GM23338 (cell line): Measurements from ENCODE around the gene NTNG1. TPM values are rescaled to one million over a fixed set of nuclear protein-coding genes. Genes with fewer than 3 reads are reported as not detected.

Source experiments
- ATAC-seq: fragments of 200-7000 bp; cut with Tn5 transposase; 3 replicates; pipeline ENCODE4 v1.9.1; 2020
- DNase-seq: peaks from one replicate; pipeline ENCODE4 v3.0.0-alpha.2; 2015; ENCODE audit warnings: low spot score
- H2AFZ ChIP-seq: fragments of 200-600 bp; sonication (generic); 2 replicates; pipeline ENCODE4 v1.8.0; 2016; ENCODE audit warnings: antibody characterized with exemption, mild to moderate bottlenecking, moderate library complexity
- H3F3A ChIP-seq: fragments of 200-600 bp; sonication (generic); replicated peaks from 2 replicates; pipeline ENCODE4 v1.8.0; 2017; ENCODE audit warnings: antibody characterized with exemption, mixed run types, low read depth
- H3K27ac ChIP-seq: fragments of 200-600 bp; sonication (generic); 2 replicates; pipeline ENCODE4 v1.6.1; 2016; ENCODE audit warnings: low read depth
- H3K27me3 ChIP-seq: fragments of 200-600 bp; sonication (generic); 2 replicates; pipeline ENCODE4 v1.8.0; 2016; ENCODE audit warnings: mild to moderate bottlenecking, mixed run types, moderate library complexity; ENCODE audit not compliant: insufficient read depth
- H3K36me3 ChIP-seq: fragments of 200-600 bp; sonication (generic); 2 replicates; pipeline ENCODE4 v1.8.0; 2016; ENCODE audit warnings: mild to moderate bottlenecking; ENCODE audit not compliant: insufficient read depth
- H3K4me1 ChIP-seq: fragments of 200-600 bp; sonication (generic); 2 replicates; pipeline ENCODE4 v1.8.0; 2016; ENCODE audit warnings: mild to moderate bottlenecking, moderate library complexity; ENCODE audit not compliant: insufficient read depth
- H3K4me2 ChIP-seq: fragments of 200-600 bp; sonication (generic); 2 replicates; pipeline ENCODE4 v1.7.1; 2017; ENCODE audit warnings: mixed run types
- H3K4me3 ChIP-seq: fragments of 200-600 bp; sonication (generic); 2 replicates; pipeline ENCODE4 v1.6.1; 2016; ENCODE audit warnings: mixed run types
- H3K79me2 ChIP-seq: fragments of 200-600 bp; sonication (generic); replicated peaks from 2 replicates; pipeline ENCODE4 v1.8.0; 2017; ENCODE audit warnings: mild to moderate bottlenecking; ENCODE audit not compliant: insufficient read depth
- H3K9me2 ChIP-seq: fragments of 200-600 bp; sonication (generic); 2 replicates; pipeline ENCODE4 v1.8.0; 2017; ENCODE audit not compliant: insufficient read depth
- H4K20me1 ChIP-seq: fragments of 200-600 bp; sonication (generic); replicated peaks from 2 replicates; pipeline ENCODE4 v1.8.0; 2017; ENCODE audit warnings: mild to moderate bottlenecking; ENCODE audit not compliant: insufficient read depth
- H3K27ac Mint-ChIP-seq: 2 replicates; pipeline ENCODE4 v1.8.0; 2020; ENCODE audit warnings: inconsistent platforms, mild to moderate bottlenecking, moderate library complexity, mixed read lengths
- H3K27me3 Mint-ChIP-seq: 3 replicates; pipeline ENCODE4 v1.8.0; 2022; ENCODE audit warnings: low read depth, mild to moderate bottlenecking, moderate library complexity, mixed read lengths, inconsistent platforms; ENCODE audit not compliant: insufficient read depth, poor library complexity
- H3K36me3 Mint-ChIP-seq: 3 replicates; pipeline ENCODE4 v1.8.0; 2021; ENCODE audit warnings: low read depth, mild to moderate bottlenecking, inconsistent platforms, moderate library complexity, mixed read lengths
- H3K4me1 Mint-ChIP-seq: 3 replicates; pipeline ENCODE4 v1.8.0; 2020; ENCODE audit warnings: mild to moderate bottlenecking, inconsistent platforms, mixed read lengths
- H3K4me3 Mint-ChIP-seq: 3 replicates; pipeline ENCODE4 v1.8.0; 2021; ENCODE audit warnings: moderate library complexity, mild to moderate bottlenecking, inconsistent platforms, mixed read lengths
- H3K9me3 Mint-ChIP-seq: 3 replicates; pipeline ENCODE4 v1.8.0; 2020; ENCODE audit warnings: moderate library complexity, mild to moderate bottlenecking, inconsistent platforms, mixed read lengths
- CREB1 ChIP-seq: fragments of 250-450 bp; sonication (Bioruptor Pico); IDR thresholded peaks from 2 replicates; pipeline ENCODE4 v1.5.0; 2020; ENCODE audit warnings: low read depth, mild to moderate bottlenecking, moderate library complexity
- ETS1 ChIP-seq: IDR thresholded peaks from 2 replicates; pipeline ENCODE4 v1.6.1; 2016; ENCODE audit warnings: antibody characterized with exemption
- NANOG ChIP-seq: IDR thresholded peaks from 2 replicates; pipeline ENCODE4 v1.6.1; 2016; ENCODE audit warnings: antibody characterized with exemption, borderline replicate concordance
- STAT1 ChIP-seq: IDR thresholded peaks from one replicate; pipeline ENCODE4 v1.6.1; 2016; ENCODE audit warnings: antibody characterized with exemption; ENCODE audit not compliant: unreplicated experiment
- ZNF114 ChIP-seq: fragments of 250-450 bp; sonication (Bioruptor Pico); IDR thresholded peaks from 2 replicates; pipeline ENCODE4 v1.5.0; 2020; ENCODE audit warnings: mild to moderate bottlenecking, moderate library complexity
- polyA plus RNA-seq: library from polyadenylated mRNA; unstranded; fragments of >200 nt; fragmentation: Nextera tagmentation; extraction: Ambion mirVana; gene quantifications from 2 replicates; pipeline ENCODE4 v1.2.1, GENCODE V29; 2016
- total RNA-seq: library from RNA; depleted of rRNA; stranded (reverse); fragments of >200 nt; shearing (Covaris generic); gene quantifications from 2 replicates; pipeline ENCODE4 v1.2.3, GENCODE V29; 2014
- TF ChIP-seq, protein P1 (sequence below), 2 experiments: fragments of 200-600 bp in 1 of 2; sonication (generic) in 1 of 2; conservative IDR thresholded peaks; 2 replicates each; pipeline versions ENCODE4 v1.5.1 to v1.6.1; 2016 to 2017; ENCODE audit warnings: antibody characterized with exemption in 2 of 2, low read depth in 2 of 2, mild to moderate bottlenecking in 2 of 2, moderate library complexity in 1 of 2
- TF ChIP-seq, protein P2 (sequence below): fragments of 250-450 bp; sonication (Bioruptor Pico); IDR thresholded peaks from 2 replicates; pipeline ENCODE4 v1.5.0; 2020; ENCODE audit warnings: mild to moderate bottlenecking, moderate library complexity

Gene NTNG1
- total and polyA plus RNA-seq, 2 experiments from 2014 or later = 7.2 to 10.3 TPM

DNA sequence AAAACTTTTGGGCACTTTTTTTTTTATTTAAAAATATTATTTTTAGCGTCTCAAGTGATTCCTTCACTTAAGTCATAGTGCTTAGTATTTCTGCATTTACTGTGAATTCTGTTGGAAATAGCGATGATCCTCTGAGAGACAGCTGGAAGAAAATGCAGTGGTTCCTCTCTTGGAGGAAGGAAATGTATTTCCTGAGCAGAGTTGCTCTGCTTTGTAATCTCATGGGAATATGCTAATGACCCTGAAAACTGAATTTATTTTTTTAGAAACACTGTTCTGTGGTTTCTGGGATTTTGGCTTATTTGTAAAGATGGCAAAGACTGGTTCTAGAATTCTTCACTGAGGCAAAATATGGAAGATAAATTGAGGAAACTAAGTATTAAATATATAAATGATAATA is 88.9 kb downstream of the NTNG1 start:
- no peaks in the 10 kb centered on the region for H3F3A ChIP-seq
- no peaks in the 10 kb centered on the region for H3K79me2 ChIP-seq
- no peak overlapping the region; the same call in 1 of the 2 replicates for H3K4me2 ChIP-seq
- H3K27me3 Mint-ChIP-seq = peaks cover 2% of the 10 kb centered on the region
- no peaks in the 10 kb centered on the region for H3K27me3 ChIP-seq
- H3K9me2 ChIP-seq = no peaks in the 10 kb centered on the region
- no peak overlapping the region for H3K27ac ChIP-seq
- no peaks in the 10 kb centered on the region for H4K20me1 ChIP-seq
- H3K4me1 Mint-ChIP-seq = peaks cover 34% of the 10 kb centered on the region
- TF ChIP-seq NANOG = no peak
- no peak overlapping the region for H2AFZ ChIP-seq
- peaks cover 56% of the 10 kb centered on the region for H3K4me1 ChIP-seq
- H3K36me3 Mint-ChIP-seq = no peaks in the 10 kb centered on the region
- H3K4me3 Mint-ChIP-seq = no peak overlapping the region
- no peak for ATAC-seq
- H3K36me3 ChIP-seq = no peaks in the 10 kb centered on the region
- H3K4me3 ChIP-seq = no peak overlapping the region
- H3K9me3 Mint-ChIP-seq = no peaks in the 10 kb centered on the region
- no peak for DNase-seq
- H3K27ac Mint-ChIP-seq = no peak overlapping the region

DNA sequence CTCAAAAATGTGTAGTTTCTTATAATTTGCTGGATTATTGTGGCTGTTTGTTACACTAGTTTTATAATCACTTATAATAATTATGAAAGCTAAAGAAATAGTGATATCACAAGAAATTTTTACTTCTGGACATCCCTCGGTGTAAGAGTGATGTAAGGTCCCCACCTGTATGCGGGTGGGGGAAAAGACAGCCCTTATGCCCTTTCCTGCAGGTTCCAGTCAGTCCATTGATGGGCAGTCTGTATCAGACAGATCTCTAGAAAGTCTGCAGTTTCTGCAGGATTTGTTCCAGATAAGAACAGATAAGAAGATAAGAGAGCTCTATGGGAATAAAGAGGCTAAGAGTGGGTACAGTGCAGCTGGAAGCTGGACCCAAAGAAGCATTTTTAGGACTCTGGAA is 89.3 kb downstream of the NTNG1 start:
- peaks cover 2% of the 10 kb centered on the region for H3K27me3 Mint-ChIP-seq

More for the DNA sequence above, 89.3 kb downstream of the NTNG1 start:
- TF ChIP-seq STAT1 = no peak
- TF ChIP-seq, protein P1, sequence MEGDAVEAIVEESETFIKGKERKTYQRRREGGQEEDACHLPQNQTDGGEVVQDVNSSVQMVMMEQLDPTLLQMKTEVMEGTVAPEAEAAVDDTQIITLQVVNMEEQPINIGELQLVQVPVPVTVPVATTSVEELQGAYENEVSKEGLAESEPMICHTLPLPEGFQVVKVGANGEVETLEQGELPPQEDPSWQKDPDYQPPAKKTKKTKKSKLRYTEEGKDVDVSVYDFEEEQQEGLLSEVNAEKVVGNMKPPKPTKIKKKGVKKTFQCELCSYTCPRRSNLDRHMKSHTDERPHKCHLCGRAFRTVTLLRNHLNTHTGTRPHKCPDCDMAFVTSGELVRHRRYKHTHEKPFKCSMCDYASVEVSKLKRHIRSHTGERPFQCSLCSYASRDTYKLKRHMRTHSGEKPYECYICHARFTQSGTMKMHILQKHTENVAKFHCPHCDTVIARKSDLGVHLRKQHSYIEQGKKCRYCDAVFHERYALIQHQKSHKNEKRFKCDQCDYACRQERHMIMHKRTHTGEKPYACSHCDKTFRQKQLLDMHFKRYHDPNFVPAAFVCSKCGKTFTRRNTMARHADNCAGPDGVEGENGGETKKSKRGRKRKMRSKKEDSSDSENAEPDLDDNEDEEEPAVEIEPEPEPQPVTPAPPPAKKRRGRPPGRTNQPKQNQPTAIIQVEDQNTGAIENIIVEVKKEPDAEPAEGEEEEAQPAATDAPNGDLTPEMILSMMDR (conservative IDR thresholded peaks at IDR 0.05; ENCODE audit: low read depth in 2 of 2) = no peak
- no peak for TF ChIP-seq CREB1
- TF ChIP-seq ZNF114 = no peak
- TF ChIP-seq, protein P2, sequence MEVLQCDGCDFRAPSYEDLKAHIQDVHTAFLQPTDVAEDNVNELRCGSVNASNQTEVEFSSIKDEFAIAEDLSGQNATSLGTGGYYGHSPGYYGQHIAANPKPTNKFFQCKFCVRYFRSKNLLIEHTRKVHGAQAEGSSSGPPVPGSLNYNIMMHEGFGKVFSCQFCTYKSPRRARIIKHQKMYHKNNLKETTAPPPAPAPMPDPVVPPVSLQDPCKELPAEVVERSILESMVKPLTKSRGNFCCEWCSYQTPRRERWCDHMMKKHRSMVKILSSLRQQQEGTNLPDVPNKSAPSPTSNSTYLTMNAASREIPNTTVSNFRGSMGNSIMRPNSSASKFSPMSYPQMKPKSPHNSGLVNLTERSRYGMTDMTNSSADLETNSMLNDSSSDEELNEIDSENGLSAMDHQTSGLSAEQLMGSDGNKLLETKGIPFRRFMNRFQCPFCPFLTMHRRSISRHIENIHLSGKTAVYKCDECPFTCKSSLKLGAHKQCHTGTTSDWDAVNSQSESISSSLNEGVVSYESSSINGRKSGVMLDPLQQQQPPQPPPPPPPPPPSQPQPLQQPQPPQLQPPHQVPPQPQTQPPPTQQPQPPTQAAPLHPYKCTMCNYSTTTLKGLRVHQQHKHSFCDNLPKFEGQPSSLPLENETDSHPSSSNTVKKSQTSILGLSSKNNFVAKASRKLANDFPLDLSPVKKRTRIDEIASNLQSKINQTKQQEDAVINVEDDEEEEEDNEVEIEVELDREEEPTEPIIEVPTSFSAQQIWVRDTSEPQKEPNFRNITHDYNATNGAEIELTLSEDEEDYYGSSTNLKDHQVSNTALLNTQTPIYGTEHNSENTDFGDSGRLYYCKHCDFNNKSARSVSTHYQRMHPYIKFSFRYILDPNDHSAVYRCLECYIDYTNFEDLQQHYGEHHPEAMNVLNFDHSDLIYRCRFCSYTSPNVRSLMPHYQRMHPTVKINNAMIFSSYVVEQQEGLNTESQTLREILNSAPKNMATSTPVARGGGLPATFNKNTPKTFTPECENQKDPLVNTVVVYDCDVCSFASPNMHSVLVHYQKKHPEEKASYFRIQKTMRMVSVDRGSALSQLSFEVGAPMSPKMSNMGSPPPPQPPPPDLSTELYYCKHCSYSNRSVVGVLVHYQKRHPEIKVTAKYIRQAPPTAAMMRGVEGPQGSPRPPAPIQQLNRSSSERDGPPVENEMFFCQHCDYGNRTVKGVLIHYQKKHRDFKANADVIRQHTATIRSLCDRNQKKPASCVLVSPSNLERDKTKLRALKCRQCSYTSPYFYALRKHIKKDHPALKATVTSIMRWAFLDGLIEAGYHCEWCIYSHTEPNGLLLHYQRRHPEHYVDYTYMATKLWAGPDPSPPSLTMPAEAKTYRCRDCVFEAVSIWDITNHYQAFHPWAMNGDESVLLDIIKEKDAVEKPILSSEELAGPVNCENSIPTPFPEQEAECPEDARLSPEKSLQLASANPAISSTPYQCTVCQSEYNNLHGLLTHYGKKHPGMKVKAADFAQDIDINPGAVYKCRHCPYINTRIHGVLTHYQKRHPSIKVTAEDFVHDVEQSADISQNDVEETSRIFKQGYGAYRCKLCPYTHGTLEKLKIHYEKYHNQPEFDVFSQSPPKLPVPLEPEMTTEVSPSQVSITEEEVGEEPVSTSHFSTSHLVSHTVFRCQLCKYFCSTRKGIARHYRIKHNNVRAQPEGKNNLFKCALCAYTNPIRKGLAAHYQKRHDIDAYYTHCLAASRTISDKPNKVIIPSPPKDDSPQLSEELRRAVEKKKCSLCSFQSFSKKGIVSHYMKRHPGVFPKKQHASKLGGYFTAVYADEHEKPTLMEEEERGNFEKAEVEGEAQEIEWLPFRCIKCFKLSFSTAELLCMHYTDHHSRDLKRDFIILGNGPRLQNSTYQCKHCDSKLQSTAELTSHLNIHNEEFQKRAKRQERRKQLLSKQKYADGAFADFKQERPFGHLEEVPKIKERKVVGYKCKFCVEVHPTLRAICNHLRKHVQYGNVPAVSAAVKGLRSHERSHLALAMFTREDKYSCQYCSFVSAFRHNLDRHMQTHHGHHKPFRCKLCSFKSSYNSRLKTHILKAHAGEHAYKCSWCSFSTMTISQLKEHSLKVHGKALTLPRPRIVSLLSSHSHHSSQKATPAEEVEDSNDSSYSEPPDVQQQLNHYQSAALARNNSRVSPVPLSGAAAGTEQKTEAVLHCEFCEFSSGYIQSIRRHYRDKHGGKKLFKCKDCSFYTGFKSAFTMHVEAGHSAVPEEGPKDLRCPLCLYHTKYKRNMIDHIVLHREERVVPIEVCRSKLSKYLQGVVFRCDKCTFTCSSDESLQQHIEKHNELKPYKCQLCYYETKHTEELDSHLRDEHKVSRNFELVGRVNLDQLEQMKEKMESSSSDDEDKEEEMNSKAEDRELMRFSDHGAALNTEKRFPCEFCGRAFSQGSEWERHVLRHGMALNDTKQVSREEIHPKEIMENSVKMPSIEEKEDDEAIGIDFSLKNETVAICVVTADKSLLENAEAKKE (CRISPR knock-in tag) = no peak
- TF ChIP-seq NANOG = no peak
- no peak for TF ChIP-seq ETS1
- Histone ChIP-seq H3K79me2 (no peaks in the 10 kb centered on the region), H3F3A (no peaks in the 10 kb centered on the region), H2AFZ (no peak overlapping the region), H3K27me3 (no peaks in the 10 kb centered on the region), H3K27ac (no peak overlapping the region), H3K9me2 (0 out of 2 replicates have a peak, but pooled peaks cover 1% of the 10 kb centered on the region), H4K20me1 (no peaks in the 10 kb centered on the region), H3K4me3 (no peak overlapping the region), H3K4me1 (peaks cover 51% of the 10 kb centered on the region), H3K36me3 (no peaks in the 10 kb centered on the region), H3K4me2 (no peak overlapping the region; the same call in 1 of the 2 replicates)
- H3K4me1 Mint-ChIP-seq = peaks cover 29% of the 10 kb centered on the region
- no peaks in the 10 kb centered on the region for H3K36me3 Mint-ChIP-seq
- no peak overlapping the region for H3K27ac Mint-ChIP-seq
- DNase-seq = no peak
- H3K9me3 Mint-ChIP-seq = no peaks in the 10 kb centered on the region
- no peak for ATAC-seq
- no peak overlapping the region for H3K4me3 Mint-ChIP-seq
